Right atrium auricular region (tissue), 2 donors: Measurements from ENCODE around the gene PKDCC. TPM values are rescaled to one million over a fixed set of nuclear protein-coding genes. Genes with fewer than 3 reads are reported as not detected.
"Not testable (repeated sequence)": the region's sequence is repeated elsewhere in the genome, so short reads cannot be mapped to it uniquely, and the experiment has no call there.

Source experiments
- DNase-seq: peaks from one replicate; pipeline ENCODE4 v3.0.0-alpha.2; 2019; ENCODE audit warnings: low spot score
- H3K27ac ChIP-seq, 2 donors: fragments of 200-600 bp; sonication (generic); 1 replicate in 1 of 2; 2 replicates in 1 of 2; pipeline ENCODE4 v1.5.1; 2016 to 2019
- H3K27me3 ChIP-seq, 2 donors: fragments of 200-600 bp; sonication (generic); one replicate each; pipeline versions ENCODE4 v1.5.1 to v1.6.0; 2017 to 2019
- H3K36me3 ChIP-seq: fragments of 200-600 bp; sonication (generic); one replicate; pipeline ENCODE4 v1.5.1; 2016
- H3K4me1 ChIP-seq, 2 donors: fragments of 200-600 bp; sonication (generic); one replicate each; pipeline versions ENCODE4 v1.5.1 to v1.6.0; 2017 to 2019
- H3K4me3 ChIP-seq, 2 donors: fragments of 200-600 bp; sonication (generic); 1 replicate in 1 of 2; 2 replicates in 1 of 2; pipeline ENCODE4 v1.5.1; 2017 to 2019; ENCODE audit warnings: mild to moderate bottlenecking in 1 of 2, moderate library complexity in 1 of 2
- H3K9me3 ChIP-seq, 2 donors: fragments of 200-600 bp; sonication (generic); one replicate each; pipeline ENCODE4 v1.5.1; 2019
- CTCF ChIP-seq, 2 donors: fragments of 200-600 bp; sonication (generic); IDR thresholded peaks; one replicate each; pipeline ENCODE4 v1.5.1; 2019; ENCODE audit warnings: antibody characterized with exemption in 2 of 2
- total RNA-seq, 2 donors: library from RNA; depleted of rRNA; stranded (reverse); fragments of >200 nt; gene quantifications; one replicate each; pipeline ENCODE4 v1.1.0, GENCODE V29; 2016

The PKDCC gene
- total RNA-seq, 2 donors from 2014 or later, result 66.0 to 128 TPM

- Histone ChIP-seq H3K36me3 (no peaks in the 10 kb centered on the region), H3K4me1 (peaks cover 0 to 14% of the 10 kb centered on the region in 2 donors), H3K27me3 (no peaks in the 10 kb centered on the region), H3K4me3 (no peak overlapping the region), H3K27ac (no peak overlapping the region), H3K9me3 (no peaks in the 10 kb centered on the region)
- DNase-seq, result no peak
- no peak for TF ChIP-seq CTCF (IDR thresholded peaks at IDR 0.05)
These were observed 34.2 kb downstream of the PKDCC start for GRCh38 chr2:42082016-42082415.

GRCh38 chr2:42084231-42084671, 36.4 kb downstream of the PKDCC start:
- H3K9me3 ChIP-seq, result no peaks in the 10 kb centered on the region
- peaks cover 0 to 14% of the 10 kb centered on the region in 2 donors for H3K4me1 ChIP-seq
- no peaks in the 10 kb centered on the region for H3K27me3 ChIP-seq
- no peaks in the 10 kb centered on the region for H3K36me3 ChIP-seq
- peak overlapping the region; percentile 19 to 56 for H3K27ac ChIP-seq
- TF ChIP-seq CTCF (IDR thresholded peaks at IDR 0.05), result no peak
- H3K4me3 ChIP-seq, result no peak overlapping the region
- no peak for DNase-seq

DNA sequence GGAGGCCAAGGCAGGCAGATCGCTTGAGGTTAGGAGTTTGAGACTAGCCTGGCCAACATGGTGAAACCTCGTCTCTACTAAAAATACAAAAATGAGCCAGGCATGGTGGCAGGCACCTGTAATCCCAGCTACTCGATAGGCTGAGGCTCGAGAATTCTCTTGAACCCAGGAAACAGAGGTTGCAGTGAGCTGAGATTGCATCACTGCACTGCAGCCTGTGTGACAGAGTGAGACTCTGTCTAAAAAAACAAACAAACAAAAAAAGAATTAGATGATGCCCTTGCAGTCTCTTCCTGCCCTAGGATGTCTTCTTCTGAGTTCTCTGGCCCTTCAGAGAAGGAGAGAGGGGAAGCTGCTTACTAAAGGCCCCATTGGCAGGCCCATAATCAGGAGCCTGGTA, 37.2 kb downstream of the PKDCC start:
- DNase-seq, H3K4me3 ChIP-seq, H3K9me3 ChIP-seq, H3K36me3 ChIP-seq, H3K27me3 ChIP-seq: not testable (repeated sequence)
- Histone ChIP-seq H3K27ac (peak overlapping the region in 1 of 2 donors; percentile 56), H3K4me1 (peaks cover 0 to 14% of the 10 kb centered on the region in 2 donors)

GRCh38 chr2:42085706-42086487, 38.1 kb downstream of the PKDCC start:
- Histone ChIP-seq H3K4me1 (peaks cover 0 to 14% of the 10 kb centered on the region in 2 donors), H3K9me3 (no peaks in the 10 kb centered on the region), H3K27ac (no peak overlapping the region), H3K27me3 (no peaks in the 10 kb centered on the region), H3K4me3 (no peak overlapping the region), H3K36me3 (no peaks in the 10 kb centered on the region)
- no peak for TF ChIP-seq CTCF (IDR thresholded peaks at IDR 0.05)
- no peak for DNase-seq

DNA sequence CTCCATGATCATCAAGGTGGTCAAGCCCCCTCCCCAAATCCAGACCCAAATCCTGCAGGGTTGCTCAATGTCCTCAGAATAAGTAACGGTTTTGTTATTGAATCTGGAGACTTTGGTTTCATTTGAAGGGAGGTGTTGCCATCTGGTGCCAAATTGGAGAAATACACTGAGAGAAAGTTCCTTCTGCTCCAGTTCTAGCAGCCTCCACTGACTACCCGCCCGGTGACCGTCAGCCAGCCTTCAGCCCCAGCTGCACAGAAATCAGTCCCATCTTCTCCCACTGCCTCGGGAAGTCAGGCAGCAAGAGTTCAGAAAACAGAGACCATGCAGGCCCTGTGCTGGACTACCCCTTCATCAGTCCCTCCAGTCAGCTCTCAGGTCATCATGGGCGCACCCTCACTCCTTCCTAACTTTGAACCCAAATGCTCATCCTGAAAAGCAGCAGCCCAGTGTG, 38.7 kb downstream of the PKDCC start:
- no peaks in the 10 kb centered on the region for H3K36me3 ChIP-seq
- TF ChIP-seq CTCF (IDR thresholded peaks at IDR 0.05), result peak; percentile 64 to 82
- no peak overlapping the region for H3K4me3 ChIP-seq
- H3K9me3 ChIP-seq, result no peaks in the 10 kb centered on the region
- no peaks in the 10 kb centered on the region for H3K27me3 ChIP-seq
- no peak overlapping the region for H3K27ac ChIP-seq
- peaks cover 0 to 14% of the 10 kb centered on the region in 2 donors for H3K4me1 ChIP-seq
- DNase-seq, result no peak

DNA sequence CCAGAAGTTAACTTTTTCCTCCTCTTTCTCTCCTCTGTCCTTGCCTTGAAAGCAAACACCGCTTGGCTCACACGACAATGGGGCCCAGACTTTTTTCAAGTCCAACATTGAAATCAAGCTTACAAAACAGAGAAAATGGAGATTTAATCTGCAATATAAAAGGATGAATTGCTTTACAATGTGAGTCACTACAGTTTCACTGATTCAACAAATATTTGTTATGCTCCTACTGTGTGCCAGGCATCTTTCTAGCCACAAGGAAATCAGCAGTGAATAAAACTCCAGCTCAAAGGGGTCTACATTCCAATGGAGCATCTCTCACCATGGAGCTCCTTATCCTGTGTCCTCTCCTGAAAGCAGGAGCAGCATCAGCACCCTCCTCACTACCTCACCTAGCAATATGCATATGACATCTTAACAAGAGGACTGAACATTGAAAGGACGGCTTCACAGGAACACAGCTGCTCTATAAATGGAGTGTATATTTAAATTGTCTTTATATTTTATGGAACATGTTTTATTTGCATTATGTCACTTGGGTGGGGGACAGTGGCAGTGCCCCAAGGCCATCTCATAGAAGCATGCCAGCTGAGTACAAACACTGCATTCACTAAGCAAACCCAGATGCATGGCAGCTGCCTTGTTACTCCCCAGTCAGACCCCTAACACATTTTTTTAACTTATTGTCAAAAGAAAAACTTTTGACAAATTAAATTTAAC, 39.5 kb downstream of the PKDCC start:
- Histone ChIP-seq H3K27ac (no peak overlapping the region), H3K9me3 (no peaks in the 10 kb centered on the region), H3K4me1 (peaks cover 0 to 14% of the 10 kb centered on the region in 2 donors), H3K27me3 (no peaks in the 10 kb centered on the region), H3K36me3 (no peaks in the 10 kb centered on the region), H3K4me3 (no peak overlapping the region)
- TF ChIP-seq CTCF (IDR thresholded peaks at IDR 0.05), result no peak
- no peak for DNase-seq
